HepG2 (cell line): ENCODE results near the gene NGFR. TPM values are rescaled to one million over a fixed set of nuclear protein-coding genes. Genes with fewer than 3 reads are reported as not detected.
A peak's percentile ranks its signal among the peaks of the same experiment; 100 is the strongest.

Experiments used
- CBFB ChIP-seq: sonication (generic); formaldehyde crosslinking; IDR thresholded peaks from 2 replicates; pipeline ENCODE4 v1.4.0; 2020; ENCODE audit warnings: missing genetic modification reagents
- HDAC2 ChIP-seq: sonication (generic); formaldehyde crosslinking; IDR thresholded peaks from 2 replicates; pipeline ENCODE4 v1.4.0; 2020; ENCODE audit warnings: missing genetic modification reagents
- KDM2A ChIP-seq: sonication (generic); formaldehyde crosslinking; IDR thresholded peaks from 2 replicates; pipeline ENCODE4 v1.4.0; 2020; ENCODE audit warnings: low read depth, missing genetic modification reagents, borderline replicate concordance
- KLF11 ChIP-seq: IDR thresholded peaks from 2 replicates; pipeline ENCODE4 v1.6.1; 2016; ENCODE audit warnings: missing compliant biosample characterization
- MEIS2 ChIP-seq: sonication (generic); formaldehyde crosslinking; IDR thresholded peaks from 2 replicates; pipeline ENCODE4 v1.9.0; 2021; ENCODE audit warnings: mild to moderate bottlenecking, missing genetic modification reagents
- PITX1 ChIP-seq: sonication (generic); formaldehyde crosslinking; IDR thresholded peaks from 2 replicates; pipeline ENCODE4 v1.5.1; 2020; ENCODE audit warnings: mild to moderate bottlenecking, missing genetic modification reagents
- SAP130 ChIP-seq: IDR thresholded peaks from 2 replicates; pipeline ENCODE4 v1.6.1; 2016; ENCODE audit warnings: low read depth
- SP1 ChIP-seq, 2 experiments: fragments of 450-650 bp in 1 of 2; sonication (generic) in 1 of 2; formaldehyde crosslinking in 1 of 2; IDR thresholded peaks; 2 replicates each; pipeline versions ENCODE4 v1.4.0 to v1.6.1; 2016 to 2020; ENCODE audit warnings: missing genetic modification reagents in 1 of 2
- STAG1 ChIP-seq: sonication (generic); formaldehyde crosslinking; IDR thresholded peaks from 2 replicates; pipeline ENCODE4 v1.4.0; 2020; ENCODE audit warnings: missing genetic modification reagents
- TAF15 ChIP-seq: fragments of 200-400 bp; formaldehyde crosslinking; IDR thresholded peaks from one replicate; pipeline ENCODE4 v1.6.1; 2018; ENCODE audit warnings: mild to moderate bottlenecking, low read depth, low read length; ENCODE audit not compliant: poor library complexity, severe bottlenecking
- TBP ChIP-seq: sonication (generic); formaldehyde crosslinking; IDR thresholded peaks from 2 replicates; pipeline ENCODE4 v1.5.0; 2020; ENCODE audit warnings: missing genetic modification reagents
- THYN1 ChIP-seq: sonication (generic); formaldehyde crosslinking; IDR thresholded peaks from 2 replicates; pipeline ENCODE4 v1.8.1; 2023; ENCODE audit warnings: low read depth, mild to moderate bottlenecking, moderate library complexity, missing genetic modification reagents, borderline replicate concordance
- U2AF1 ChIP-seq: fragments of 200-400 bp; formaldehyde crosslinking; optimal IDR thresholded peaks from 2 replicates; pipeline ENCODE3; 2017; ENCODE audit warnings: mild to moderate bottlenecking, low read depth, low read length
- ZC3H13 ChIP-seq: sonication (generic); formaldehyde crosslinking; IDR thresholded peaks from 2 replicates; pipeline ENCODE4 v1.8.1; 2023; ENCODE audit warnings: mild to moderate bottlenecking, missing genetic modification reagents, moderate library complexity
- ZNF124 ChIP-seq: sonication (generic); formaldehyde crosslinking; IDR thresholded peaks from 2 replicates; pipeline ENCODE4 v1.4.0; 2020; ENCODE audit warnings: missing genetic modification reagents
- ZNF33B ChIP-seq: sonication (generic); formaldehyde crosslinking; IDR thresholded peaks from 2 replicates; pipeline ENCODE4 v1.5.1; 2020; ENCODE audit warnings: mild to moderate bottlenecking, missing genetic modification reagents
- ZNF430 ChIP-seq: sonication (generic); formaldehyde crosslinking; IDR thresholded peaks from 2 replicates; pipeline ENCODE4 v1.9.0; 2021; ENCODE audit warnings: mild to moderate bottlenecking, missing genetic modification reagents
- ZNF432 ChIP-seq: sonication (generic); formaldehyde crosslinking; IDR thresholded peaks from 2 replicates; pipeline ENCODE4 v1.5.0; 2020; ENCODE audit warnings: missing genetic modification reagents, mild to moderate bottlenecking, borderline replicate concordance
- ZNF547 ChIP-seq: sonication (generic); formaldehyde crosslinking; IDR thresholded peaks from 2 replicates; pipeline ENCODE4 v1.5.1; 2020; ENCODE audit warnings: mild to moderate bottlenecking, missing genetic modification reagents
- ZNF788 ChIP-seq: sonication (generic); formaldehyde crosslinking; IDR thresholded peaks from 2 replicates; pipeline ENCODE4 v1.5.0; 2020; ENCODE audit warnings: mild to moderate bottlenecking, missing genetic modification reagents, borderline replicate concordance
- ZNF878 ChIP-seq: sonication (generic); formaldehyde crosslinking; IDR thresholded peaks from 2 replicates; pipeline ENCODE4 v1.8.1; 2023; ENCODE audit warnings: mild to moderate bottlenecking, missing genetic modification reagents, moderate library complexity
- ZNF891 ChIP-seq: sonication (generic); formaldehyde crosslinking; IDR thresholded peaks from 2 replicates; pipeline ENCODE4 v1.5.0; 2020; ENCODE audit warnings: mild to moderate bottlenecking, missing genetic modification reagents
- polyA plus RNA-seq, 8 experiments: library from polyadenylated mRNA; depleted of rRNA in 3 of 8; stranded (reverse) in 7 of 8; unstranded in 1 of 8; fragments of >200 nt; fragmentation: Illumina TruSeq in 4 of 8; extraction: Trizol in 4 of 8; gene quantifications; 2 replicates each; pipeline versions ENCODE4 v1.2.1 to v1.2.3, GENCODE V29; 2011 to 2016; ENCODE audit warnings: low read depth in 4 of 8, missing spikeins in 1 of 8, mixed read lengths in 1 of 8; ENCODE audit not compliant: insufficient read depth in 1 of 8
- total RNA-seq, 5 experiments: library from RNA; depleted of rRNA; stranded (reverse); fragments of >200 nt; fragmentation: Illumina TruSeq; extraction: Trizol; gene quantifications; 2 replicates each; pipeline ENCODE4 v1.2.3, GENCODE V29; 2016; ENCODE audit warnings: low read depth in 1 of 5
- TF ChIP-seq, protein P1 (sequence below): sonication (generic); formaldehyde crosslinking; IDR thresholded peaks from 2 replicates; pipeline ENCODE4 v1.5.1; 2020; ENCODE audit warnings: mild to moderate bottlenecking, moderate library complexity, missing genetic modification reagents
- TF ChIP-seq, protein P2 (sequence below): IDR thresholded peaks from 2 replicates; pipeline ENCODE4 v1.6.1; 2012; ENCODE audit warnings: inconsistent platforms
- TF ChIP-seq, protein P3 (sequence below): sonication (generic); formaldehyde crosslinking; IDR thresholded peaks from 2 replicates; pipeline ENCODE4 v1.5.0; 2020; ENCODE audit warnings: mild to moderate bottlenecking, missing genetic modification reagents, moderate library complexity
- TF ChIP-seq, protein P4 (sequence below): sonication (generic); formaldehyde crosslinking; IDR thresholded peaks from 2 replicates; pipeline ENCODE4 v1.4.0; 2020; ENCODE audit warnings: missing genetic modification reagents

The NGFR gene
- total and polyA plus RNA-seq, 2 of the 13 experiments (the other 11 are each of a cell fraction or from before 2014, with no cell fraction given) = 1.1 to 1.8 TPM

DNA sequence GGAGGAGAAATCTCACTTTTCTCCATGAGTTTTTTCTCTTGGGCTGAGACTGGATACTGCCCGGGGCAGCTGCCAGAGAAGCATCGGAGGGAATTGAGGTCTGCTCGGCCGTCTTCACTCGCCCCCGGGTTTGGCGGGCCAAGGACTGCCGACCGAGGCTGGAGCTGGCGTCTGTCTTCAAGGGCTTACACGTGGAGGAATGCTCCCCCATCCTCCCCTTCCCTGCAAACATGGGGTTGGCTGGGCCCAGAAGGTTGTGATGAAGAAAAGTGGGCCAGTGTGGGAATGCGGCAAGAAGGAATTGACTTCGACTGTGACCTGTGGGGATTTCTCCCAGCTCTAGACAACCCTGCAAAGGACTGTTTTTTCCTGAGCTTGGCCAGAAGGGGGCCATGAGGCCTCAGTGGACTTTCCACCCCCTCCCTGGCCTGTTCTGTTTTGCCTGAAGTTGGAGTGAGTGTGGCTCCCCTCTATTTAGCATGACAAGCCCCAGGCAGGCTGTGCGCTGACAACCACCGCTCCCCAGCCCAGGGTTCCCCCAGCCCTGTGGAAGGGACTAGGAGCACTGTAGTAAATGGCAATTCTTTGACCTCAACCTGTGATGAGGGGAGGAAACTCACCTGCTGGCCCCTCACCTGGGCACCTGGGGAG lies 19.1 kb downstream of the NGFR start (continued):
- TF ChIP-seq, protein P1, sequence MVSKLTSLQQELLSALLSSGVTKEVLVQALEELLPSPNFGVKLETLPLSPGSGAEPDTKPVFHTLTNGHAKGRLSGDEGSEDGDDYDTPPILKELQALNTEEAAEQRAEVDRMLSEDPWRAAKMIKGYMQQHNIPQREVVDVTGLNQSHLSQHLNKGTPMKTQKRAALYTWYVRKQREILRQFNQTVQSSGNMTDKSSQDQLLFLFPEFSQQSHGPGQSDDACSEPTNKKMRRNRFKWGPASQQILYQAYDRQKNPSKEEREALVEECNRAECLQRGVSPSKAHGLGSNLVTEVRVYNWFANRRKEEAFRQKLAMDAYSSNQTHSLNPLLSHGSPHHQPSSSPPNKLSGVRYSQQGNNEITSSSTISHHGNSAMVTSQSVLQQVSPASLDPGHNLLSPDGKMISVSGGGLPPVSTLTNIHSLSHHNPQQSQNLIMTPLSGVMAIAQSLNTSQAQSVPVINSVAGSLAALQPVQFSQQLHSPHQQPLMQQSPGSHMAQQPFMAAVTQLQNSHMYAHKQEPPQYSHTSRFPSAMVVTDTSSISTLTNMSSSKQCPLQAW = peak; percentile 22; the same call in 1 of the 2 replicates
- no peak for TF ChIP-seq U2AF1
- no peak for TF ChIP-seq SP1 (IDR thresholded peaks at IDR 0.05)
- no peak for TF ChIP-seq SP1 (CRISPR knock-in tag; IDR thresholded peaks at IDR 0.05)
- peak; percentile 39; the same call in 1 of the 2 replicates for TF ChIP-seq SAP130 (CRISPR knock-in tag)
- TF ChIP-seq ZNF124 = 0 out of 2 replicates have a peak, but pooled peaks have one; percentile 62
- TF ChIP-seq, protein P2, sequence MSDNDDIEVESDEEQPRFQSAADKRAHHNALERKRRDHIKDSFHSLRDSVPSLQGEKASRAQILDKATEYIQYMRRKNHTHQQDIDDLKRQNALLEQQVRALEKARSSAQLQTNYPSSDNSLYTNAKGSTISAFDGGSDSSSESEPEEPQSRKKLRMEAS = peak; percentile 61
- no peak for TF ChIP-seq KLF11 (CRISPR knock-in tag)
- TF ChIP-seq, protein P3, sequence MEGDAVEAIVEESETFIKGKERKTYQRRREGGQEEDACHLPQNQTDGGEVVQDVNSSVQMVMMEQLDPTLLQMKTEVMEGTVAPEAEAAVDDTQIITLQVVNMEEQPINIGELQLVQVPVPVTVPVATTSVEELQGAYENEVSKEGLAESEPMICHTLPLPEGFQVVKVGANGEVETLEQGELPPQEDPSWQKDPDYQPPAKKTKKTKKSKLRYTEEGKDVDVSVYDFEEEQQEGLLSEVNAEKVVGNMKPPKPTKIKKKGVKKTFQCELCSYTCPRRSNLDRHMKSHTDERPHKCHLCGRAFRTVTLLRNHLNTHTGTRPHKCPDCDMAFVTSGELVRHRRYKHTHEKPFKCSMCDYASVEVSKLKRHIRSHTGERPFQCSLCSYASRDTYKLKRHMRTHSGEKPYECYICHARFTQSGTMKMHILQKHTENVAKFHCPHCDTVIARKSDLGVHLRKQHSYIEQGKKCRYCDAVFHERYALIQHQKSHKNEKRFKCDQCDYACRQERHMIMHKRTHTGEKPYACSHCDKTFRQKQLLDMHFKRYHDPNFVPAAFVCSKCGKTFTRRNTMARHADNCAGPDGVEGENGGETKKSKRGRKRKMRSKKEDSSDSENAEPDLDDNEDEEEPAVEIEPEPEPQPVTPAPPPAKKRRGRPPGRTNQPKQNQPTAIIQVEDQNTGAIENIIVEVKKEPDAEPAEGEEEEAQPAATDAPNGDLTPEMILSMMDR (CRISPR knock-in tag) = peak; percentile 71
- no peak for TF ChIP-seq TBP (CRISPR knock-in tag)
- TF ChIP-seq ZNF878 = no peak
- peak; percentile 63 for TF ChIP-seq ZNF547
- no peak for TF ChIP-seq ZNF33B
- TF ChIP-seq STAG1 (CRISPR knock-in tag) = peak; percentile 27
- no peak; the same call in 1 of the 2 replicates for TF ChIP-seq ZNF788 (CRISPR knock-in tag)
- TF ChIP-seq ZNF430 (CRISPR knock-in tag) = no peak
- no peak for TF ChIP-seq MEIS2
- TF ChIP-seq, protein P4, sequence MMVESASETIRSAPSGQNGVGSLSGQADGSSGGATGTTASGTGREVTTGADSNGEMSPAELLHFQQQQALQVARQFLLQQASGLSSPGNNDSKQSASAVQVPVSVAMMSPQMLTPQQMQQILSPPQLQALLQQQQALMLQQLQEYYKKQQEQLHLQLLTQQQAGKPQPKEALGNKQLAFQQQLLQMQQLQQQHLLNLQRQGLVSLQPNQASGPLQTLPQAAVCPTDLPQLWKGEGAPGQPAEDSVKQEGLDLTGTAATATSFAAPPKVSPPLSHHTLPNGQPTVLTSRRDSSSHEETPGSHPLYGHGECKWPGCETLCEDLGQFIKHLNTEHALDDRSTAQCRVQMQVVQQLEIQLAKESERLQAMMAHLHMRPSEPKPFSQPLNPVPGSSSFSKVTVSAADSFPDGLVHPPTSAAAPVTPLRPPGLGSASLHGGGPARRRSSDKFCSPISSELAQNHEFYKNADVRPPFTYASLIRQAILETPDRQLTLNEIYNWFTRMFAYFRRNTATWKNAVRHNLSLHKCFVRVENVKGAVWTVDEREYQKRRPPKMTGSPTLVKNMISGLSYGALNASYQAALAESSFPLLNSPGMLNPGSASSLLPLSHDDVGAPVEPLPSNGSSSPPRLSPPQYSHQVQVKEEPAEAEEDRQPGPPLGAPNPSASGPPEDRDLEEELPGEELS = no peak
- no peak for TF ChIP-seq THYN1
- TF ChIP-seq ZNF432 (CRISPR knock-in tag) = no peak
- TF ChIP-seq CBFB (CRISPR knock-in tag) = 0 out of 2 replicates have a peak, but pooled peaks have one; percentile 61
- 0 out of 2 replicates have a peak, but pooled peaks have one; percentile 10 for TF ChIP-seq ZNF891 (CRISPR knock-in tag)
- TF ChIP-seq KDM2A = 0 out of 2 replicates have a peak, but pooled peaks have one; percentile 26
- TF ChIP-seq PITX1 (CRISPR knock-in tag) = no peak
- TF ChIP-seq TAF15 = no peak
- no peak for TF ChIP-seq ZC3H13 (CRISPR knock-in tag)
- TF ChIP-seq HDAC2 (CRISPR knock-in tag) = 0 out of 2 replicates have a peak, but pooled peaks have one; percentile 28
